Embryonic facial prominence (tissue), 1 donor: Measurements from ENCODE around the gene GPR153.

ENCODE experiments used
- DNase-seq: peaks from one replicate; pipeline ENCODE4 v3.0.0-alpha.2; 2016; ENCODE audit errors: extremely low spot score

GPR153 gene

DNA sequence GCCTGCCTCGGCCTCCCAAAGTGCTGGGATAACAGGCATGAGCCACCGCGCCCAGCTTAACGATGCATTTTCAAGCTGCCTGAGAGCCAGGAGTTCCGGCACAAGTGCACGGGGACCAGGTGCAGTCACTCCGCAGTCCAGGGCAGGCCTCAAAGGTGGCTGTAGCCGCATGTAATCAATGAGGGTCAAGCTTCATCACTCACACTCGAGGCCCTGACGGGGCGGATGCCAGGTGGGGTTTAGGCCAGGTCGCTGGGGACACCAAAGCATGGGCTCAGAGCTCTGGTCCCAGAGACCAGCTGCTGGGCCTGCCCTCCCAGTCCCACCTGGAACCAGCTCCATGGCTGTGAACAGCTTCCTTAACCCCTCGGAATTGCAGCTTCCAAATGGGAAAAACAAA is 26.1 kb upstream of the GPR153 start:
- no peak for DNase-seq

DNA sequence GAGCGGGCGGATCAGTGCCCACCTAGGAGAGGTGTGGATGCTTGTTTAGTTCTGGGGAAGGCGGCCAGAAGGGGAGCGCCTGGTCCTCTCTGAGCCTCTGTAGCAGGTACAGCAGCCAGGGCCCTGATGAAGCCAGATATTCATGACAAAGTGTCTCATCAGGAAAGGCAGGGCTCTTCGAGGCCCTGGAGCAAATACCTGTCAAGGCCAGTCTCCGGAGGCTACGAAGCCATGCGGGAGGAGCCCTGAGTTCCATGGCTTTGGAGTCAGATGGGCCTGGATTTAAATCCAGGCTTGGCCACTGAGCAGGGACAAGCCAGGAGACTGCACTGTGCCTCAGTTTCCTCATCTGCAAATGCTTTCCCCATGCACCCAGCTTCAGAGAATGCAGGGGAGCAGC is 25.4 kb upstream of the GPR153 start:
- no peak for DNase-seq

DNA sequence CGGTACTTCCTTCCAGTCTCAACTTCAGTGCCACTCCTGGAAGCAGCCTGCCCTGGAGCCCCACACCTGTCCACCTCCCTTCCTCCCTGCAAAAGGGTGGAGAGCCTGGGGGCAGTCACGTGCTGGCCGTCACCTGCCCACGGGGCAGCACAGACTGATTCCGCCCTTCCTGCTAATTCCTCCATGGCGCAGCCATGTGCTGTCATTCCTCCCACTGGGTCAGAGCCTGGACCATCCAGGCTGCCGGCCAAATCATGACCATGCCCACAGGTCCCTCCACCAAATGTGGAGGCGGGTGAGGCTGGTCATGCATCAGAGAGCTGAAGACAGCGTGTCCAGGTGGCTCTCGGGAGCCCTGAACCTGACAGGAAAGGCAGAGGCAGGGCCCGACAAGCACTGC is 24.4 kb upstream of the GPR153 start:
- DNase-seq, result no peak

DNA sequence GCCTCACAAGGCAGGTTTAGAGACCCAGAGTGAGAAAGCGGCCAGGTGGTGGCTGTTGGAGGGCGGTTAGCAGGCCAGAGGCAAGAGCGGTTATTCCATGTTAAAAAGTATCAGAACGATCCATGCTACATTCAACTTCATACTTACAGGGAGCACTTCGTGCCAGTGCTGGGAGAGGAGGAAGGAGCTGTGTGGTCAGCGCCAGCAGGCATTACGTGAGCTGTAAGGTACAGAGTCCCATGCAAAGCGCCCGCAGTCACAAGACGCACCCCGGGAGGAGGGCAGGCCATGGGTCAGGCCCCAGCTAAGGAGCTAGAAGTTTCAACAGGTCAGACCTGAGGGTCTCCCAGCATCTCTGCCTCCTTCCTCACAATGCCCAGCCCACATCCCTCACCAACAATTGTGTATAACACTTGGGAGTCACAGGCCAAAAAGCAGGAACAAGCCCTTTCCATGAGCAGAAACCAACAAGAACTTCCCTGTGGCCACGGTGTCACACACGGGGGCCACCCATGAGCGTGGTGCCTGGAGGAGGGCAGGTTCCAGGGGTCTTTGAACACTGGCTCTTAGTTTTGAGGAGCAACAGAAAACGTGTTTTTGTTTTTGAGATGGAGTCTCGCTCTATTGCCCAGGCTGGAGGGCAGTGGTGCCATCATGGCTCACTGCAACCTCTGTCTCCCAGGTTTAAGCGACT is 21.8 kb upstream of the GPR153 start:
- no peak for DNase-seq

DNA sequence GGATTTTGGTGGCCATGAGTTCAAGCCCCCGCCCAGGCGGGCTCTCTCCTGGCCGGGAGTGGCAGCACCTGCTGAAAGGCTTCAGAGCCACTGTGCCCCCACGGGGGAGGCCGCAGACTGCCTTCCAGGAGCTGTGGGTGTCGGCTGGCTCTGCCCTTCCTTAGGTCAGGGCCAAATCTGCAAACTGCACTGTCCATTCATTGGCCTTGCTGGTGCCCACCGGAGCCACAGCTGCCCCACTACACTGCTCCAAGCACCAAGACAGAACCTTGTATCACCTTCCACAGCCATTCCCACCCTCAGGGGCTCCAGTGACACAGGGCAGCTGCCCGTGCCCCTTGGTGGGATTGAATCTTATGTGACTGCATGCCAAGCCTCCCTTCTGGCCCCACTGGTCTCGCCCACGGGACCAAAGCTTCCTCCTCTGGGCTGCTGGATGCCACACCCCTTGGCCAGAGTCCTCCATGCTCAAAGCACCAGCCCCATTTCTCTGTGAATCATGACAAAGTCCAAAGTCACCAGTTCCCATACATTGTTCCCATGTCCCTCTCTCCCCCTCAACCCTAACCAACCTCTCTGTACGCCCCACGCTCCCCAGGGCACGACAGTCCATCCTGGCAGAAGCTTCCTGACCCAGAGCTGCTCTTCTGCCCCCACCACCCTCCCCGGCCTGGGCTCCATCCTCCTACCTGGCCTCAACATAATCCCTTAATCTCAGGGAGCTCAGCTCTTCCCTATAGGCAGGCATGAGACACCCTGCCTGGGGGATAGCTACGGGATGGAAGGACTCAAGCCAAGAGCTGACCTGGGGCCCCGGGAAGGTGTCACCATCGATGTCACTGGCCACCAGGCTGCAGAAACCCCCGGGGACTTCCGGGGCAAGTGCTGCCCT is 20.9 kb upstream of the GPR153 start:
- no peak for DNase-seq

DNA sequence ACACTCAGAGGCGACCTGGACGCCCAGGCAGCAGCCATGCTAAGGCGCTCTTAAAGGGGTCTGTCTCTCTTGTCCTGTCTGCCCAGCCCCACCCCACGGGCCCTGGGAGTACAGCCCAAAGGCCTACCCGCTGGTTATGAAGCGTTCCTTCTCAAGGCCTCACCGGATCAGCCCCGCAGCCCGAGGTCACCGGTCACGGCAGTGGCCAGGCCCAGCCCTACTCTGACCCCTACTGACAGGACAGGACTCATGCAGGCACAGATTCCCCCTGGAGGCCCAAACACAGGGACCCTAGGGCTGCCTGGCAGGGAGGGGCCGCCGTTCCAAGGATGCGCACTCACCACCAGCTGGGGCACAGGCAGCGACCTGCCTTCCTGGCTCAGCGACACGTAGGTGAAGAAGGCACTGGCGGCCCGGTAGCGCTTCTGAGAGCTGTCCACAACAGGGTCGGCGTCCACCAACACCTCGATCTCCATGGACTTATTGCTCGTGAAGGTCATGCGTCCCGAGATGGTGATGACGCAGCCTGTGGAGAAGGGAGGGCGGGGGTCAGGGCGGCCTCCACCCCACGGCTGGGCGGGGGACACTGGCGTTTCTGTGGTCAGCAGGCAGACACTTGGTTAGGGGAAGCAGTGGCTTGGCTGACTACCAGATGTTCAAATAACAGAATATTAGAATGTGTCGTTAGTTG is 20.0 kb upstream of the GPR153 start:
- DNase-seq, result no peak

DNA sequence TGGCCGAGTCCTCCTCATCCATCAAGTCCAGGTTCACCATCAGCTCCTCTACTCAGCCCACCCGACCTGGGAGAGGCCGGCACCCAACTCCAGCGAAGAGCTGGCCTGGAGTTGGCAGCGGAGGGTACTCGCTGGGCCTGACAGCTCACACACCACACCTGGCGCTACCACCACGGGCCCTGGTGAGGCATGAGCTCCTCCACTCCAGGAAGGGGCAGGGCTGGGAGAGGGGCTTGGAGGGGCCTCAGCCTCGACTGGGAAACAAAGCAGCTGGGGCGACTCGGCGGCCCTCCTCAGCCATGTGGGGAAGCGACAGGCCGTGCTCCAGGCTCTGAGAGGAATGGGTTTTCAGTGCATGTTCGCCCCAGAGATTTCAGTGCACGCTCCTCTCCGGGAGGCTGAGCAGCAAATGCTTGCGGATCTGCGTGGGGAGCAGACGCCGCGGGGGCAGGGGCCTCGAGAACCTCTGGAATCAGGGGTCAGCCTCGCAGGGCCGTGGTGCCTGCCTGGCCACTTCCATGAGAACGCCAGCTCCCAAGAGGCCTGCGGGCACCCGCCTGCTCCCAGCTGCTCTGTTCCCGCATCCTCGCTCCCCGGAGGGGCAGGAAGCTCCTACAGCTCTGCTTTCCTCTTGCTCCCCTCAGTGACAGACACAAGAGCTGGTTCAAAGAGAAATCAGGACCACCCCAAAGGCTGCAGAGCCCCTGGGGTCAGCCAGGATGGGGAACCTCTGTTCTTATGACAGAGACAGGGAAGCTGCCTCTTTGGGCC is 18.9 kb upstream of the GPR153 start:
- no peak for DNase-seq

DNA sequence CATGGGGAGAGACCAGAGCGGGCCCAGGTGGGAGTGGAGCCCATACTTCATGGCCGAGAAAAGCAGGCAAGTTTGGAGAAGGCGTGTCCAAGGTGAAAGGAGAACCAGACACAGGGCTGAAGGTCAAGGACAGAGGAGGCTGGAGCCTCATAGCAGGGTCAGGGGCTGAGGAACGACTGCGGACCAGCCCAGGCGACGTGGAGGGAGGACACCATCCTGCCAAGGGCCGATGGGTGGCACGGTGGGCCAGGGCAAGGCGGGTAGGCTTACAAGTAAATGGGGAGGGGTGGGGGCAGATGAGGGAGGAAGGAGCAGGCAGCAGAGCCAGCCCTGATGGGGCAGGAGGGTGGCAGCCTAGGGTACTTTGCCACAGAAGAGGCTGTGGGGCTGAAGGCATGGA is 18.2 kb upstream of the GPR153 start:
- DNase-seq, result no peak

DNA sequence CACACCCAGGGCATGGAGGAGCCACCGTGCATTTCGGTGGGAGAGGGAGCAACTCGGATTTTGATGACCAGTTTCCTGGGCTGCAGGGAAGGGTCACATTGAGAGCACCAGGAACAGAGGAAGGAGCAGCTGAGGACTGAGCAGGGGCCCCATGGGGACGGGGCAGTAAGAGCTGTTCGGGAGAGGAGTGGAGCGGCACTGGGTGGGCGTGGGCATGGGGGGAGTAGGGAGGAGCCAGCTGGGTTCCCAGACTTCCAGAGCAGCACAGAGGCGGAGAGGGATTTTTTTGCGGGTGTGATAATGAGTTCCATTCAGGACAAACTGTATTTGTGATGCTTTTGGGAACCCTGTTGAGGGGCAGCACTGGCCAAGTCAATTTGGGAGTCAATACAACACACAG is 17.4 kb upstream of the GPR153 start:
- no peak for DNase-seq

DNA sequence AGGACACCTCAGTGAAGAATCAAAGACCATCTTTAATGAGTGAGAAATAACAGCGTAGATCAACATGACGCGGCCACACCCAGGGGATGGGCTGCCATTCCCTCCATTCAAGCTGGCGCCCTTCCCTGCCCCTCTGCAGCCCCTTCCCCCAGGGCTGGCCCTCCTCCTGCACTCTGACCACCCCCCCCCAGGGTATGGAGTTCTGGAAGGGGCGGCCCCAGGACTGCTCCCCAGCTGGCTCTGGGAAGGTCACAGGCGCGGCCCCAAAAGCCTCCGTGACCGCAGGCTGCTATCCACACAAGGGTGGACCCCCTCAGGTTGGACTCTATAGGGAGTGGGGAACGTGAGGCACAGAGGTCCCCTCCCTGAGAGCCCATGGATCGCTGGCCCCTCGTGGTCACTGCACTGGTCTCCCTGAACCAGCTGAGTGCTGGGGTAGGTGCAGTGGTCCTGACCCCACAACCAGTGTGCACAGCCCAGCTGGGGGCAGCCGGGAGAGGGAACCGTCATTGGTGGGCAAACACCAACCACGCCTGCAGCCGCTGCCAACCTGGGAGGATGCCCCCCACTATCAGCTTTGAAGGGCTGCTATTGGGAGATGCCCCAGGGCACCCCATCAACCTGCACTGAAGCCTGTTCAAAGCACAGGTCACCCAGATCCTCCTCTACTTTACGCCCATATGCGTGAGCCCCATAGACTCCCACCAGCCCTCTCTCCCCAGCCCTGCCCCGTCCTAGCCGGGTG is 16.1 kb upstream of the GPR153 start:
- no peak for DNase-seq

DNA sequence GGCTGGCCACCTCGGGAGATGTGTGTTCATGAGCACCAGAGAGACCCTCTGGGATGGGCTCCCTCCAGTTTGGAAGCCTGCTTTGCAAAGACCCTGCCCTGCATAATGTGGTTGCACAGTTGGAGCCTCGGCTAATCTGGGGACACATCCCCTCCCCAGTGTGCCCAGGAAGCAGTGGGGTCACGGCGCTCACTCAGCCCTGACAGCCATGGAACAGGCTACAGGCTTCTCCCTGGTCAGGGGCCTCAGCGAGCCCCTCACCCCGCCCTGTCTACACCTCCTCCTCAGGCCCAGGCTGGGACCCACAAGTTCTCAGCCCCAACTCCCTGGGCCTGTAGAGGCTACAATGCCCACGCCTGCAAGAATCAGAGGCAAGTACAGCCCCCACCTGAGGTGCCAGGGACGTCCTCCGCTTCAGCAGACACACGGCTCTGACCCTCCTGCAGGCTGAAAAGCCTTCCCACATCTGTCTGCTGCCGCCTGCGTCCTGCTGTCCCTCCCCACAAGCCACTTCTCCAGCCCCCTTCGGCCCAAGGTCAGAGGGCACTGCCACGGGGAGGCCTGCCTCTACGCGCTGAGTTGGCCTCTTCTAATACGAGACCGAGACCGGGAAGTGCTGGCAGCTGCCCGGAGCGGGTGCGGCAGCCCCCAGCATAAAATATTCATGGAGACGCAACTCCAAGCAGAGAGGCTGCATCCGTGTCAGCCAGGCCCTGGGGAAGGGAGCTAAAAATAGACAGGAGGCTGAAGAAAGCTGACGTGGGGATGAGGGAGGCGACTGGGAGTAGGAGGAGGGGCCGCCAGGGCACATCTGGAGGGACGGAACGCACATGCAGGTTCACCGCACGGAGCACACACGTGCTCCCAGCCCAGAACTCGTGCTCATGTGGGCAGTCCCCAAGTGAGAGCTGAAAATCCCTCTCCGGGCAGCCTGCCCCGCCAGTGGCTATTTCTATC is 15.2 kb upstream of the GPR153 start:
- peak; percentile 85 for DNase-seq

DNA sequence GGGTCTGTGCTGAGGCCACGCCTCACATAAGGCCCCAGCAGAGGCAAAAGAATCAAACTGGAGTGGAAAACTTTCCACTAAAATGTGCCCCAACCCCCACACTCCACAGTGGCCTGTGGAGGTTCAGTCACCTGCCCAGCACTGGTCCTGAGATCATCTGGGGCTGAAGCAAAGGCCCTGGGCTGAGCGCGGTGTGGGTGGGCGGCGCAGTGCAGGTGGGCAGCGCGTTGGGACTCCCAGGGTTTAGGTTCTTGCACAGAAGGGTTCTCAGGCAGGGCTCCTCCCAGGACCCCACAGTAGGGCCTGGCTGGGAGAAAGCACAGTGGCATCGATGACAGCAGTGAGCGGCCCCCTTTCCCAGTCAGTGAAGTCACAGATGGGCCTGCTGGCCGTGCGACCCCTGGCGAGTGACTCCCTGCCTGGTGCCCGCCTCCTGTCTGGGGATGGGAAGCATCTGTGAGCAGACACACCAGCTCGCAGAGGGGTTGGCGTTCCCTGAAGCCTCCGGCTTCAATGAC is 13.8 kb upstream of the GPR153 start:
- DNase-seq, result no peak

DNA sequence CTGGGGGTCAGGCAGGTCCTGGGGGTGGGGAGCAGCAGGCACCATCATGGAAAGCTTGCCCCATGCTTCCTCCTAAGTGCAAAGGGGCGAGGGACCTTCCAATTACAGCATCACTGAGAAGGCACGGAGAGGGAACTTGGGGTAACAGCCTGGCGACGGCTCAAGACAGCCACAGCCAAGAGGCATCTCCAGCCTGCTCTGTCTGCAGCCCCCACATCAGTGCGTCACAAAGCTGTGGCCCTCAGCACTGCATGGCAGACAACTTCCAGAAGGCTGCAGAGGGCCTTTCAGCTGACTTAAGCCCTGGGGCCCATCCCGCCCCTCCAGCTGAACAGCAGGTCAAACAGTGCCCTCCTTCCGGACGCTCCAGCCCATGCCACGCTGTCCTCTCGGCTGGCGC is 13.2 kb upstream of the GPR153 start:
- no peak for DNase-seq

DNA sequence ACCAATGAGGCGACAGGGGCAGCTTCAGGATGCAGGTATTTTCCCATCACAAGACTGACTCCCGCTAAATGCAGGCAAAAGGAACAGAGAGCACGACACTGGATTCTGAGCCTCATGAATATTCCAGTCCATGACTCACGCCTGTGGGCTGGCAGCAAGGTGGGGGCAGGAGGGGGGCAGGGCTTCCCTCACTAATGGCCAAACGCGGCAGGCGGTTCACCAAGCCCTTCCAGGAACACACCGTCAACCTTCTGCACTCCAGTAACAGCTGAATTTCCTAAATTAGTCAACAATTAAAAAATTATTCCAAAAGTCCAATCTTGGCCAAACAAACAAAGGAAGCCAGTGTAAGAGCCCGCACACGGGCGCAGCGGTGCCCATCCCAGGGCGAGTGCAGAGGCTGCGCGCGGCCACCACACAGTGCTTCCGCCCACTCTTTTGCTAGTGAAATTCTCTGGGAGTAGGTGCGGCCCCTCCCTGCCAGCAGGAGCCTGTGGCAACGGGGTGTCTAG is 12.5 kb upstream of the GPR153 start:
- no peak for DNase-seq

DNA sequence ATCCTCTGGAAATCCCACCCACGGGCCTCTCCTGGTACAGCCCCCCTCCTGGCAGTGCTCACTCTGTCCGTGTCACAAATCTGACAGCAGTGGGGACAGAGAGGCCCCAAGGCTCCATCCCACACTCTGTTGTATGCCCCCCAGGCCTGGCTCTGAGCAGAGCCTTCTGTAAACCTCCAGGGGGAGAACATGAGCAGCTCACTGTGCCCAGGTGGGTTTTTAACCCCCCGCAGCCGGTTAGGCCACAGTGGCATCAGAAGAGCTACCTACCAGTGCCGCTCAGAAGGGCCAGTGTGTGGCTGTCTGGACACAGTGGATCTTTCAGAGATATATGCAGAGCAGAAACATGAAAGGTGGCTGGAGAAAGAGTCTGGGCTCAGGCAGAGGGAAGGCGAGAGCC is 12.0 kb upstream of the GPR153 start:
- no peak for DNase-seq

DNA sequence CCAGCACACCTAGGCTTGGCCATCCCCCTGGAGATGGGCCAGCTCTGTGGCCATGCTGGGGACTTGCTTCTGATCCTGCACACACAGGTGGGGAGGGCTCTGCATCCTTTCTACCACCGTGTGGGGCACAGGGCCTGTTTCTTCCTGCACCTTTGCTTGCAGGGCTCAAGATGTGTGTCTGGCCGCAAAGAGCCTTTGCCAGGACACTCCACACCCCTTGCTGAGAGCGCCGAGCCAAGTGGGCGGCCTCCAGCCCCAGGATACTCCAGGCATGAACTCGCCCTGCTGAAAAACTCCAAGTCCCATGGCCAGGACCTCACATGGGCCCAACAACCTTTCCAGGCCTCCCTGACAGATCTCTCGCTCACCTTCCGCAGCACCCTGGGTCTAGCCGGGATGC is 11.6 kb upstream of the GPR153 start:
- no peak for DNase-seq

DNA sequence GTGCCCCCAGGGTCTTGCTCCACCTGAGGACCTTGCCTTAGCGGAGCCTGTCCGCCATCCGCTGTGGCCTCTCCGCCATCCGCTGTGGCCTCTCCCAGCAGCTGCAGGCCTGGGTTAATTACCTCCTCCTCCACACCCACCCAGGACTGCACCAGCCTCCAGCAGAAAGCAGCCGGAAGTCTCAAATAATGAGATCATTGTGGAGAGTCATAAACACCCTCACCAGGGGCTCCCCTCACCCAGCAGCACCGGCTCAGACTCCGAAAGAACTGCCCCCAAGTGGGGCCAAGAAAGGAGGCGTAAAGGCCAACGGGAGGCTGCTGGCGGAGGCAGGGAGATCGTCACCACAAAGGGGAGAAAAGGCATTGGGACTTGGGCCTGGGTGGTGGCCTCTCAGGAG is 10.7 kb upstream of the GPR153 start:
- no peak for DNase-seq

DNA sequence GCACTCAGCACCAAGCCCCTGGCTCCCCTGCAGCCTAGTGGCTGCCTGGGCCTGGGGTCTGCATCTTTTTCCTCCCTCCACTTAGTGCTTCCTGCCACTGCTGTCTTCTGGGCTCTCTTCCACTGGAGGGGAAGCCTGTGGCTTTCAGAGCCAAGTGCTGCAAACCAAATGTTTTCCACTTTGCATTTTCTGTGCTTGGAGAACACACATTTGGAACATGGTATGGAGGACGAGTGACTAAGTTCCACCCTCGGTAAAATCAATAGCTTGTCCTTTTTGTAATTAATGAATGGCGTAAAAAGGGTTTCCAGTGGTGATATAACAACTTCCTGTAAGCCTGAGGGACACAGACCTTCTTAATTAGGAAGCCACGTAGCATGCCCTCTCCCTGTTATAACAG is 10.1 kb upstream of the GPR153 start:
- no peak for DNase-seq

DNA sequence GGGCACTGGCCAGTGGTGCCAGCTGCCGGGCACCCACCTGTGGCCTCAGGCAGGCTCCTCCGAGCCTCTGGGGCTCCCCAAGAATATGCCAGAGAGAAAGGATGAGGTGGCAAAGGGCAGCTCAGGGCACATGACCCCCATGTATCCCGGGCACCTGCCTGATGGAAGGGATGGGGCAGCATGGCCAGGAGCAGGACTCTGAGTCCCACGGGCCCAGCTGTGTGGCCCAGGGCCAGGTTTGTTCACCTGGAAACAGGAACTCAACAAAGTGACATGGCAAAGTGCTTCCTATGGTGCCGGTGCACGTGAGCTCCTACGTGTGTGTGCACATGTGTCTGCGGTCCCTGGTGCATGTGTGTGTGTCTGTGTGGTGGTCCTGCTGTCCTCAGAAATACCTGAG is 9.5 kb upstream of the GPR153 start:
- DNase-seq, result no peak
